GM12878 (cell line): ENCODE data around the gene OR1F1. TPM values are rescaled to one million over a fixed set of nuclear protein-coding genes. Genes with fewer than 3 reads are reported as not detected.

Source experiments
- ATAC-seq: fragments of 200-7000 bp; cut with Tn5 transposase; 3 replicates; pipeline ENCODE4 v1.9.1; 2020; ENCODE audit warnings: mild to moderate bottlenecking, moderate library complexity
- BruUV-seq: library from RNA; stranded (reverse); fragments of 400-500 nt; replicated peaks from 2 replicates; lab custom pipeline; 2021; lab: Mats Ljungman, UMichigan
- CTCF ChIA-PET: fragments of 300-600 bp; sonication (Branson Sonifier 250); formaldehyde crosslinking; extraction: SDS; loops from one replicate; lab custom pipeline; 2021; ENCODE audit warnings: inconsistent platforms; lab: Yijun Ruan, JAX
- POLR2A ChIA-PET: fragments of 350-600 bp; formaldehyde crosslinking; extraction: SDS; loops from one replicate; lab custom pipeline; 2021; ENCODE audit warnings: inconsistent platforms; lab: Charles Lee
- RAD21 ChIA-PET: fragments of 300-600 bp; sonication (Branson Sonifier 250); formaldehyde crosslinking; loops from one replicate; lab custom pipeline; 2023; ENCODE audit warnings: antibody characterized with exemption; ENCODE audit not compliant: unreplicated experiment; lab: Charles Lee
- SMC1A ChIA-PET: fragments of 300-600 bp; sonication (Branson Sonifier 250); formaldehyde crosslinking; loops from one replicate; lab custom pipeline; 2023; ENCODE audit not compliant: unreplicated experiment, uncharacterized antibody; lab: Charles Lee
- DNase-seq: peaks from one replicate; pipeline ENCODE4 v3.0.0-alpha.2; 2011; ENCODE audit warnings: low read depth, low spot score
- FAIRE-seq: peaks from 3 replicates; lab custom pipeline; 2011; peaks lifted over from hg19 to GRCh38; lab: Jason Lieb, UNC
- H2AFZ ChIP-seq: 2 replicates; pipeline ENCODE4 v1.6.0; 2011; ENCODE audit warnings: low read depth, low read length, control low read depth; ENCODE audit not compliant: control insufficient read depth
- H3K27ac ChIP-seq: 2 replicates; pipeline ENCODE4 v1.5.1; 2011; ENCODE audit warnings: control low read depth; ENCODE audit not compliant: control insufficient read depth, insufficient read depth
- H3K27me3 ChIP-seq, 2 experiments: replicated peaks in 1 of 2; 2 replicates each; pipeline versions ENCODE4 v1.6.0 to v1.6.1; 2011; ENCODE audit warnings: low read length in 1 of 2; ENCODE audit not compliant: control insufficient read depth in 2 of 2, insufficient read depth in 2 of 2
- H3K36me3 ChIP-seq, 2 experiments: 2 replicates each; pipeline ENCODE4 v1.5.1; 2011; ENCODE audit warnings: low read length in 1 of 2; ENCODE audit not compliant: control insufficient read depth in 2 of 2, insufficient read depth in 2 of 2
- H3K4me1 ChIP-seq: 2 replicates; pipeline ENCODE4 v1.6.1; 2011; ENCODE audit warnings: mild to moderate bottlenecking, low read length, moderate library complexity, mixed read lengths; ENCODE audit not compliant: control insufficient read depth, insufficient read depth
- H3K4me2 ChIP-seq: 2 replicates; pipeline ENCODE4 v1.6.0; 2011; ENCODE audit warnings: control low read depth; ENCODE audit not compliant: control insufficient read depth, insufficient read depth
- H3K4me3 ChIP-seq: fragments of 200-600 bp; sonication (generic); 2 replicates; pipeline ENCODE4 v1.5.1; 2016
- H3K79me2 ChIP-seq: 2 replicates; pipeline ENCODE4 v1.6.0; 2011; ENCODE audit warnings: low read length; ENCODE audit not compliant: control insufficient read depth, insufficient read depth
- H3K9ac ChIP-seq: 2 replicates; pipeline ENCODE4 v1.8.0; 2011; ENCODE audit warnings: low read length, control low read depth, mixed read lengths; ENCODE audit not compliant: control insufficient read depth, insufficient read depth
- H3K9me3 ChIP-seq: replicated peaks from 3 replicates; pipeline ENCODE4 v1.5.1; 2011; ENCODE audit warnings: mild to moderate bottlenecking, low read length; ENCODE audit not compliant: control insufficient read depth, insufficient read depth
- H4K20me1 ChIP-seq: 2 replicates; pipeline ENCODE4 v1.6.0; 2011; ENCODE audit not compliant: control insufficient read depth, insufficient read depth
- BHLHE40 ChIP-seq, 2 experiments: fragments of 450-650 bp in 1 of 2; IDR thresholded peaks; 2 replicates each; pipeline ENCODE4 v1.6.1; 2011 to 2017; ENCODE audit warnings: low read depth in 2 of 2, borderline replicate concordance in 1 of 2, improper control_type of control experiment in 1 of 2, low read length in 1 of 2, mild to moderate bottlenecking in 1 of 2
- GATAD2B ChIP-seq: fragments of 450-650 bp; conservative IDR thresholded peaks from 2 replicates; pipeline ENCODE4 v1.6.1; 2017; ENCODE audit warnings: low read depth, mild to moderate bottlenecking, moderate library complexity
- HDAC6 ChIP-seq: fragments of 200-600 bp; sonication (generic); IDR thresholded peaks from one replicate; pipeline ENCODE4 v1.8.0; 2017; ENCODE audit warnings: antibody characterized with exemption; ENCODE audit not compliant: unreplicated experiment
- KLF5 ChIP-seq: fragments of 450-650 bp; IDR thresholded peaks from 2 replicates; pipeline ENCODE4 v1.6.1; 2014; ENCODE audit warnings: mild to moderate bottlenecking; ENCODE audit not compliant: partially characterized antibody
- NFIC ChIP-seq: IDR thresholded peaks from 2 replicates; pipeline ENCODE4 v1.6.1; 2012; ENCODE audit warnings: low read depth, mild to moderate bottlenecking, inconsistent platforms, low read length, moderate library complexity
- NR2C1 ChIP-seq: fragments of 450-650 bp; IDR thresholded peaks from 2 replicates; pipeline ENCODE4 v1.6.1; 2017; ENCODE audit warnings: antibody characterized with exemption, mild to moderate bottlenecking, moderate library complexity
- NR2F1 ChIP-seq: fragments of 450-650 bp; conservative IDR thresholded peaks from 2 replicates; pipeline ENCODE4 v1.6.1; 2017; ENCODE audit warnings: mild to moderate bottlenecking
- SPI1 ChIP-seq: IDR thresholded peaks from 2 replicates; pipeline ENCODE4 v1.6.1; 2011; ENCODE audit warnings: low read depth, mild to moderate bottlenecking, low read length, moderate library complexity, borderline replicate concordance; ENCODE audit not compliant: insufficient read depth
- SUPT20H ChIP-seq: IDR thresholded peaks from 2 replicates; pipeline ENCODE4 v1.6.1; 2011; ENCODE audit warnings: low read depth, mild to moderate bottlenecking, low read length, moderate library complexity, borderline replicate concordance; ENCODE audit not compliant: control insufficient read depth
- ZNF274 ChIP-seq: IDR thresholded peaks from one replicate; pipeline ENCODE4 v1.8.0; 2011; ENCODE audit not compliant: insufficient read length, insufficient read depth
- whole genome bisulfite sequencing: methylation state at CpG from one replicate; pipeline ENCODE4 v1.1.6; 2016; ENCODE audit warnings: low lambda C conversion rate; ENCODE audit not compliant: insufficient replicate concordance, insufficient coverage; ENCODE audit errors: missing lambda C conversion rate; 5-methylcytosine and 5-hydroxymethylcytosine counted together
- in situ Hi-C: fragments of 300-500 bp; cut with MboI; formaldehyde crosslinking; loops from 9 replicates; pipeline ENCODE4 v1.14.3; 2018; ENCODE audit warnings: mixed read lengths
- intact Hi-C: fragments of 100-400 bp; cut with micrococcal nuclease; formaldehyde crosslinking; loops from one replicate; pipeline ENCODE4 v1.14.2; 2022; ENCODE audit not compliant: unreplicated experiment
- polyA plus RNA-seq, 11 experiments: library from polyadenylated mRNA; depleted of rRNA in 4 of 11; unstranded in 6 of 11; stranded (reverse) in 5 of 11; fragments of >200 nt; fragmentation: Nextera tagmentation in 4 of 11; fragmentation: Illumina TruSeq in 1 of 11; extraction: Ambion mirVana in 4 of 11; extraction: Trizol in 1 of 11; gene quantifications; 1 replicate in 1 of 11; 2 replicates in 10 of 11; pipeline versions ENCODE4 v1.2.1 to v1.2.3, GENCODE V29; 2011 to 2016; ENCODE audit warnings: inconsistent platforms in 2 of 11, missing spikeins in 2 of 11, low read depth in 1 of 11
- total RNA-seq, 4 experiments: library from RNA; depleted of rRNA in 3 of 4; stranded (reverse); fragments of >200 nt in 3 of 4; fragmentation: Illumina TruSeq in 1 of 4; extraction: Trizol in 1 of 4; gene quantifications; 2 replicates each; pipeline versions ENCODE4 v1.2.1 to v1.2.3, GENCODE V29; 2013 to 2021
- TF ChIP-seq, protein P1 (sequence below): fragments of 450-650 bp; conservative IDR thresholded peaks from 2 replicates; pipeline ENCODE4 v1.6.1; 2017; ENCODE audit warnings: mild to moderate bottlenecking, moderate library complexity

OR1F1 gene
- total and polyA plus RNA-seq, 10 of the 15 experiments (the other 5 are each of a cell fraction or from before 2014, with no cell fraction given): 0.10 to 0.14 (median 0.12) TPM; not detected in 7

DNA sequence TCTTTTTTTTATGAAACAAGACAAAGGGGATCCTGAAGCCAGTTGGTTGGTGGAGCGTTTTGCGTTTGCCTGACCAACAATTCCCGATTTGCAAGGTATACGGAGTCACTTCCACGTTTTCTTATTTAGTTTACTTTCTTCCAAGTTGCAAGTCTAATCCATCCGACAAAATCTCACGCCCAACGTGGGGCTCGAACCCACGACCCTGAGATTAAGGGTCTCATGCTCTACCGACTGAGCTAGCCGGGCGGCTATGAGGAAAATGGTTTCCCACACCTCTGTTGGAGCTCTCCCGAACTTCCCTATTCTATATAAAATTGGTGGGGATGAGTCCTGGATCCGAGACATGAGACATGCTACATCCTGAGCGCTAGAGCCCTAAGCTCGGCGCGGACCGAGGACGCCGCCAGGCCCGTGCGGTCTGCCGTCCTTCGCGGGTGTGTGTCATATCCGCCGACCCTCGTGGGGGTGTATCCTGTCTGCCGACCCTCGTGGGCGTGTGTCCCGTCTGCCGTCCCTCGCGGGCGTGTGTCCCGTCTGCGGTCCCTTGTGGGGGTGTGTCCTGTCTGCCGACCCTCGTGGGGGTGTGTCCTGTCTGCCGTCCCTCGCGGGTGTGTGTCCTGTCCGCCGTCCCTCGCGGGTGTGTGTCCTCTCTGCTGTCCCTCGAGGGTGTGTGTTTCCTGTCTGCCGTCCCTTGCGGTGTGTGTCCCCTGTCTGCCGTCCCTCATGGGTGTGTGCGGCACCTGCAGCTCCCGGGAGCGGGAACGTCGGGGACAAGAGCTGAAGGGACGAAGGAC lies 30.6 kb upstream of the OR1F1 start (continued):
- TF ChIP-seq KLF5: no peak

DNA sequence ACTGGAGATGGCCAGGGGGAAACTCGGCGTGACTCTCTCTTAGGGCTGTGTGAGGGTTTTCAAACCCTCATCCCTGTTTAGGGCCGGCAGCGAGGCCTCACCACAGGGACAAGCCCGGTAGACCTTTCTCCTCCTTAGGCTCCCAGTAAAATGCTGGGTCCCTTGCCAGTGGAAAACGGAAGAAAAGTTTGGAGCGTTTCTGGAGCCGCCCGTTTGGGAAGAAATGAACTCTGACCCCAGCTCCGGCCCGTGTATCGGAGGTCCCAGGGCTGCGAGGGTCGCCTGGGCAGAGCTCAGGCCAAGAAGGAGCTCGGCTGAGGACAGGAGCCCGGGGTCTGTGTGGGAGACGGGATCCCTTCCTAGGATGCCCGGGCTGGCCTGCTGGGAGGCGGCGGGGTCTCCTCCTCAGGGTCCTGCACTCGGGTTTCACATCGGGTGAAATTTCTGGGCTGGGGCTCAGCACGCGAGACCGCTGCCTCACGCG lies 29.9 kb upstream of the OR1F1 start:
- Histone ChIP-seq H3K36me3 (no peaks in the 10 kb centered on the region), H4K20me1 (no peaks in the 10 kb centered on the region), H3K27ac (no peak overlapping the region), H3K4me2 (peak overlapping the region; percentile 78), H2AFZ (peak overlapping the region; percentile 45), H3K9ac (peak overlapping the region; percentile 58; the same call in 1 of the 2 replicates), H3K27me3 (peaks cover 0 to 2% of the 10 kb centered on the region in 2 experiments; a peak in 1 of 4 replicates), H3K4me1 (peaks cover 17% of the 10 kb centered on the region), H3K79me2 (no peaks in the 10 kb centered on the region), H3K9me3 (no peaks in the 10 kb centered on the region; the same call in 2 of the 3 replicates), H3K4me3 (peak overlapping the region; percentile 96)
- ChIA-PET POLR2A (interaction anchor here (1.3 to 3.6 kb wide), 6 partner anchors 10 to 56 kb away, joined by 3 to 16 read pairs (median 6); partner anchors contain the start of gene ZNF213), RAD21 (interaction anchor here (1.0 to 2.5 kb wide), 6 partner anchors 8 to 100 kb away, joined by 3 to 11 read pairs (median 4); partner anchors contain the start of gene IL32), CTCF (interaction anchor here (0.8 to 3.5 kb wide), 7 partner anchors 10 to 239 kb away, joined by 3 to 18 read pairs (median 4); partner anchors contain the start of gene ZNF213), SMC1A (interaction anchor here (0.9 to 1.6 kb wide), 5 partner anchors 10 to 80 kb away, joined by 3 to 5 read pairs (median 4); no protein-coding TSS in a partner anchor)
- no peak for FAIRE-seq
- under 1% methylated on average over 27 of the region's 27 CpGs for WGBS
- no peak for DNase-seq
- ATAC-seq: peak; percentile 35
- intact Hi-C loops (loop anchor here (1.0 to 10.0 kb wide), 2 partner anchors 8 to 107 kb away; no protein-coding TSS in a partner anchor), in situ Hi-C loops (no loop called here)
- BruUV-seq: no TSS peak
- TF ChIP-seq, protein P1, sequence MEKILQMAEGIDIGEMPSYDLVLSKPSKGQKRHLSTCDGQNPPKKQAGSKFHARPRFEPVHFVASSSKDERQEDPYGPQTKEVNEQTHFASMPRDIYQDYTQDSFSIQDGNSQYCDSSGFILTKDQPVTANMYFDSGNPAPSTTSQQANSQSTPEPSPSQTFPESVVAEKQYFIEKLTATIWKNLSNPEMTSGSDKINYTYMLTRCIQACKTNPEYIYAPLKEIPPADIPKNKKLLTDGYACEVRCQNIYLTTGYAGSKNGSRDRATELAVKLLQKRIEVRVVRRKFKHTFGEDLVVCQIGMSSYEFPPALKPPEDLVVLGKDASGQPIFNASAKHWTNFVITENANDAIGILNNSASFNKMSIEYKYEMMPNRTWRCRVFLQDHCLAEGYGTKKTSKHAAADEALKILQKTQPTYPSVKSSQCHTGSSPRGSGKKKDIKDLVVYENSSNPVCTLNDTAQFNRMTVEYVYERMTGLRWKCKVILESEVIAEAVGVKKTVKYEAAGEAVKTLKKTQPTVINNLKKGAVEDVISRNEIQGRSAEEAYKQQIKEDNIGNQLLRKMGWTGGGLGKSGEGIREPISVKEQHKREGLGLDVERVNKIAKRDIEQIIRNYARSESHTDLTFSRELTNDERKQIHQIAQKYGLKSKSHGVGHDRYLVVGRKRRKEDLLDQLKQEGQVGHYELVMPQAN: no peak
- TF ChIP-seq NFIC (no peak), GATAD2B (peak; percentile 42; the same call in 1 of the 2 replicates), HDAC6 (no peak), ZNF274 (no peak), SPI1 (no peak), SUPT20H (no peak), NR2C1 (no peak), NR2F1 (peak; percentile 16; the same call in 1 of the 2 replicates), BHLHE40 (IDR thresholded peaks at IDR 0.05; ENCODE audit: borderline replicate concordance in 1 of 2, low read depth in 2 of 2, low read length in 1 of 2) (no peak; a peak in 1 of 4 replicates)
